ENCODE measurements around the gene FAM217B.

FAM217B gene

DNA sequence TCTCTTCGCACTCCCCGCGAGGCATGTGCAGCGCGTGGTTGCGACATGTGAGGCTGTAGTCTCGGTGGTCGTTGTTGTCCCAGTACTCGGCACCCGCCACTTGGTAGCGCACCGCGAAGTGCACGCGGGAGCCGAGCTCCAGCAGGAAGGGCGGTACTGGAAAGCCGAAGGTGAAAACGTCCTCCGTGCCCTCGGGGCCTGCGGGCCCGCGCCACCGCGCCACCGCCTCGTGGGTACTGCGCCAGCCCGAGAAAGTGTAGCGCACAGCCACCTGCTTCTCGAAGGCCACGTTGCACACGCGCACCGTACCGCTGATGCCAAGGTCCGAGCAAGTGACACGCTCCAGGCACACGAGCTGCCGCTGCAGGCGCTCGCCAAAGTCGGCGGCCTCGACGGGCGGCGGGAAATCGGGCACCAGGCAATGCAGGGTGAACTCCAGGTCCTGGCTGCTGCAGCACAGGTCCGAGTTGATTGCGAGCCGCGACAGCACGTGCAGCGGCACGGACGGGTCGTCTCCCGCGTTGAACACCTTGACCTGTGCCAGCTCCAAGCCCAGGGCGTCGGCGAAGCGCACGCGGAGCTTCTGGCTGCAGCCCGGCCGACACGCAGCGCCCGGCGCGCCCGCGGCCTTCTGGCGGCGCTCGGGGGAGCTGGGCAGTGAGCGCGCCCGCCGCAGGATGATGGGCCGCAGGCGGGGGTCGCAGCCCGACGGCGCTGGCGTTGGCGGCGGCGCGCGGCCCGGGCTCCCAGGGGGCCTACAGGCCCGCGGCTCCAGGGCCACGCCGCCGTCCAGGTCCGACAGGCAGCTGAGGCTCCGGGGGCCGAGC, 924 bp upstream of the FAM217B start:
- Histone ChIP-seq H3K27me3 (ENCODE audit: control insufficient read depth in 1 of 2, insufficient read depth in 2 of 2, low read length in 2 of 2) (no peaks in the 10 kb centered on the region), H3K9ac (ENCODE audit: low read length in 2 of 2) (peak overlapping the region; percentile 72 to 81), H3K27ac (ENCODE audit: low read length) (peak overlapping the region; percentile 96), H3K36me3 (ENCODE audit: control insufficient read depth in 2 of 2, insufficient read depth in 2 of 2, low read length in 2 of 2) (peaks cover 4 to 12% of the 10 kb centered on the region in 2 donors), H3K9me3 (ENCODE audit: control insufficient read depth in 2 of 2, low read length in 2 of 2) (no peaks in the 10 kb centered on the region), H3K4me1 (ENCODE audit: control insufficient read depth, insufficient read depth, low read length) (peaks cover 28% of the 10 kb centered on the region), H3K4me3 (ENCODE audit: low read length in 2 of 2) (peak overlapping the region; percentile 86 to 95)

DNA sequence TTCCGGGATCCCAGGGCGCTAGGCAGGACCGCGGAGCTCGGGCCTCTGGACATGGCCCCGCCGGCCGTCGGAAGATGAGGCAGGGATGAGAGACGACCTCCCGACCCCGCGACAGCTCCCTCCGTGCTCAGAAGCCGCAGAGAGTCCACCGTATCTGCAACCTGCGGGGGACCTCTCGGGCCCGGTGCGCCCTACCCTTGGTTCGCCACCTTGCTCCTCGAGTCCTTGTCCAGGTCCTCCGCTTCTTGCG, 385 bp upstream of the FAM217B start:
- Histone ChIP-seq H3K9me3 (ENCODE audit: control insufficient read depth in 2 of 2, low read length in 2 of 2) (no peaks in the 10 kb centered on the region), H3K4me3 (ENCODE audit: low read length in 2 of 2) (peak overlapping the region; percentile 86 to 95), H3K36me3 (ENCODE audit: control insufficient read depth in 2 of 2, insufficient read depth in 2 of 2, low read length in 2 of 2) (peaks cover 5 to 18% of the 10 kb centered on the region in 2 donors), H3K27ac (ENCODE audit: low read length) (peak overlapping the region; percentile 96), H3K4me1 (ENCODE audit: control insufficient read depth, insufficient read depth, low read length) (peaks cover 28% of the 10 kb centered on the region), H3K9ac (ENCODE audit: low read length in 2 of 2) (peak overlapping the region; percentile 72 to 81), H3K27me3 (ENCODE audit: control insufficient read depth in 1 of 2, insufficient read depth in 2 of 2, low read length in 2 of 2) (no peaks in the 10 kb centered on the region)

DNA sequence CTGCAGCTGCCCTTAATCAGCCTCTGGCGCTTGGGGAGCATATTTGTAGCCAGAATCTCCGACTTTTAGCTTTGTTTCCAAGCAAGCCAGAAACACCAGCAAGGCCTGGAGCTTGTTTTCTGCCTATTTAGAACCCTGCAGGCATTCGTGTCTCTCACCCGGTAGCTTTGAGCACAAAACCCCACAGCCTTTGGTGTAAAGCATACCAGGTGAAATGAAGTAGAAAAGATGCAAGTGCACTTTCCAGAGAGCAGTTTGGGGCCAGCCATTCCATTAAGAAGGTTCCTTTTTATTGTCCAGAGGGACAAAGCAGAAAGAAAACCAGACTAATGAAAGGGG, 736 bp downstream of the FAM217B start:
- Histone ChIP-seq H3K9me3 (ENCODE audit: control insufficient read depth in 2 of 2, low read length in 2 of 2) (no peaks in the 10 kb centered on the region), H3K27ac (ENCODE audit: low read length) (peak overlapping the region; percentile 96), H3K36me3 (ENCODE audit: control insufficient read depth in 2 of 2, insufficient read depth in 2 of 2, low read length in 2 of 2) (peaks cover 6 to 19% of the 10 kb centered on the region in 2 donors), H3K4me3 (ENCODE audit: low read length in 2 of 2) (peak overlapping the region; percentile 95 to 98), H3K27me3 (ENCODE audit: control insufficient read depth in 1 of 2, insufficient read depth in 2 of 2, low read length in 2 of 2) (no peaks in the 10 kb centered on the region), H3K9ac (ENCODE audit: low read length in 2 of 2) (peak overlapping the region; percentile 94 to 95), H3K4me1 (ENCODE audit: control insufficient read depth, insufficient read depth, low read length) (peaks cover 28% of the 10 kb centered on the region)

DNA sequence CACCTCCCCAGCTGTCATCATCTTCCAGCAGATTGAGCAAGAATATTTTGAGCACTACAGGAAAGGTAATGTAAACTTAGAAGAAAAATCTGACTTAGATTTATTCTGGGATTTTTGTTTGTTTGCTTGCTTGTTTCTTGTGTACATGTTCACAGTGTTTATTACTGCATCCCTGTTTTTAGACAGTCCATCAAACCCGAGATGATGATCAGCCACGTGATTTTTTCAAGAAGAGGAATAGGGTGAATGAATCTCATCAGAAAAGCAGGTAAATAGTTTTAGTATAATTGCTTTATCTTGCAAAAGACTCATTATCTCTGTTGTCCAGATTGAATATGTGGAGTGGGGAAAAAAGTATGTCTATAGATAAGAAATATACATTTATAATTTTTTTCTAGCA, 2.1 kb downstream of the FAM217B start:
- H3K27me3 ChIP-seq (ENCODE audit: control insufficient read depth in 1 of 2, insufficient read depth in 2 of 2, low read length in 2 of 2) = no peaks in the 10 kb centered on the region
- H3K9me3 ChIP-seq (ENCODE audit: control insufficient read depth in 2 of 2, low read length in 2 of 2) = no peaks in the 10 kb centered on the region
- no peak overlapping the region for H3K9ac ChIP-seq (ENCODE audit: low read length in 2 of 2)
- H3K36me3 ChIP-seq (ENCODE audit: control insufficient read depth in 2 of 2, insufficient read depth in 2 of 2, low read length in 2 of 2) = peaks cover 6 to 19% of the 10 kb centered on the region in 2 donors
- peaks cover 28% of the 10 kb centered on the region for H3K4me1 ChIP-seq (ENCODE audit: control insufficient read depth, insufficient read depth, low read length)
- no peak overlapping the region for H3K27ac ChIP-seq (ENCODE audit: low read length)
- H3K4me3 ChIP-seq (ENCODE audit: low read length in 2 of 2) = no peak overlapping the region

DNA sequence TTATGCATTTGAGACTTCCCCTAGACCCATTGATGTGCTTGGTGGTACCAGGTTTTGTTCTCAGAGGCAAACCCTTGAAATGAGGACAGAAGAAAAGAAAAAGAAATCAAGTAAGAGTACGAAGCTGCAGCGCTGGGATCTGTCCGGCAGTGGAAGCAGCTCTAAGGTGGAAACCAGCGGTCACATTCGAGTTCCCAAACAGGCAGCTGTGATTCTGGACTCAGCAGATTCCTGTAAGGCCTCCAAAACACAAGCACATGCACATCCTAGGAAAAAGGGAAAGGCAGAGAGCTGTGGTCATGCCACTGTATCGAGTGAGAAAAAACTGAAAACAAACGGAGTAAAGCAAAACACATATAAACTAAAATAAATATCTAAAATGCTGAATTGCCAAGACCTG, 4.5 kb downstream of the FAM217B start:
- Histone ChIP-seq H3K4me3 (ENCODE audit: low read length in 2 of 2) (no peak overlapping the region), H3K27me3 (ENCODE audit: control insufficient read depth in 1 of 2, insufficient read depth in 2 of 2, low read length in 2 of 2) (no peaks in the 10 kb centered on the region), H3K9ac (ENCODE audit: low read length in 2 of 2) (no peak overlapping the region), H3K9me3 (ENCODE audit: control insufficient read depth in 2 of 2, low read length in 2 of 2) (no peaks in the 10 kb centered on the region), H3K27ac (ENCODE audit: low read length) (no peak overlapping the region), H3K36me3 (ENCODE audit: control insufficient read depth in 2 of 2, insufficient read depth in 2 of 2, low read length in 2 of 2) (peaks cover 6 to 19% of the 10 kb centered on the region in 2 donors), H3K4me1 (ENCODE audit: control insufficient read depth, insufficient read depth, low read length) (peaks cover 10% of the 10 kb centered on the region)

DNA sequence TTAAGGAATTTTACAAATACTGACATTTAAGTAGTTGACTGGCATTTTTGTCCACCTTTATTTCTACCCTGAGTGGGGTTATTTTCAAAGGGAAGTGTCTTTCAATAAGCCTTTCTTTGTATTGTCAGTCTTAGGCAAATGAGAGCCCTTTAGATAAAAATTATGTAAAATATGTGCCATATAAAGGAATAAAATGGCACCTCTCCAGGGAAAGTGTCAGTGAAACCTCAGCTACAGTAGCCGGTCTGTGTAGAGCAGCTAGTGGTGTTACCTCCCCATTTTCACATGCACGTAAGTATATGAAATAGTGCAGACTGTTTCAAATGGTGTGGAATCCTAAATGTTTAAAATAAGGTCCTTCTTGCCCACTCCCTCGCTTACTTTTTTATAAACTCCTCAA, 5.0 kb downstream of the FAM217B start:
- no peak overlapping the region for H3K27ac ChIP-seq (ENCODE audit: low read length)
- peaks cover 10% of the 10 kb centered on the region for H3K4me1 ChIP-seq (ENCODE audit: control insufficient read depth, insufficient read depth, low read length)
- H3K9ac ChIP-seq (ENCODE audit: low read length in 2 of 2) = no peak overlapping the region
- no peaks in the 10 kb centered on the region for H3K9me3 ChIP-seq (ENCODE audit: control insufficient read depth in 2 of 2, low read length in 2 of 2)
- peaks cover 6 to 19% of the 10 kb centered on the region in 2 donors for H3K36me3 ChIP-seq (ENCODE audit: control insufficient read depth in 2 of 2, insufficient read depth in 2 of 2, low read length in 2 of 2)
- H3K4me3 ChIP-seq (ENCODE audit: low read length in 2 of 2) = no peak overlapping the region
- no peaks in the 10 kb centered on the region for H3K27me3 ChIP-seq (ENCODE audit: control insufficient read depth in 1 of 2, insufficient read depth in 2 of 2, low read length in 2 of 2)

DNA sequence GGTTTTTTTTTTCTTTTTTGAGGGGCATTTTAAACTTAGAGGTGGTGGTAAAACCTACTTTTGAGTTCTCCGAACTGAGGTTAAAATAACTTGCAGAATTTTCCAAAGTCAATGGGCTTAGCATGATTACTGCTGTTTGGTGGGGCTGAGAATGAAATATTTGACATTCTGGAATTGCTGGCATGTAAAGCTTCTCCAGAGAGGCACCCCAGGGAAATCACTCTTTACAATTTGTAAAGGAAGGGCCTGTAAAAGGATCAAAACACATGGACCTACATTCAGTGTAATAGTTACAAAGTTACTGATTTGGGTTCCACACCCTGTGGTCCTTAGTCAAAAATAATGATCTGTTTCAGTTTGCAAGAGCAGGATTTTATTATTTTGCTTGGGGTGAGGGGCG, 5.5 kb downstream of the FAM217B start:
- H3K4me1 ChIP-seq (ENCODE audit: control insufficient read depth, insufficient read depth, low read length) = peaks cover 10% of the 10 kb centered on the region
- no peak overlapping the region for H3K27ac ChIP-seq (ENCODE audit: low read length)
- no peaks in the 10 kb centered on the region for H3K9me3 ChIP-seq (ENCODE audit: control insufficient read depth in 2 of 2, low read length in 2 of 2)
- no peak overlapping the region for H3K4me3 ChIP-seq (ENCODE audit: low read length in 2 of 2)
- no peak overlapping the region for H3K9ac ChIP-seq (ENCODE audit: low read length in 2 of 2)
- peaks cover 6 to 19% of the 10 kb centered on the region in 2 donors for H3K36me3 ChIP-seq (ENCODE audit: control insufficient read depth in 2 of 2, insufficient read depth in 2 of 2, low read length in 2 of 2)
- H3K27me3 ChIP-seq (ENCODE audit: control insufficient read depth in 1 of 2, insufficient read depth in 2 of 2, low read length in 2 of 2) = no peaks in the 10 kb centered on the region

DNA sequence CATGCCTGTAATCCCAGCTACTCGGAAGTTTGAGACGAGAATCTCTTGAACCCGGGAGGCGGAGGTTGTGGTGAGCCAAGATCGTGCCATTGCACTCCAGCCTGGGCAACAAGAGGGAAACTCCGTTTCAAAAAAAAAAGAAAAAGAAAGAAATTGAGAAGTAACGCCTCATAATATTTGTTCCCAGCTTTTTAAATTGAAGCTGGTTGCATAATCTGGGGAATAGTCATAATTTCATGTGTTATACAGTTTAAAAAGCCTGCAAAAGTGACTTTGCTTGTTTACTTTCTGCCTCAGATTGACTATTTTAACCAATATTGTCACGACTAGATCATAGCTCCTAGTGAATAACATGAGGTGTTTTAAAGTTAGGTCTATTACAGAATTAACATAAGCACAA, 7.2 kb downstream of the FAM217B start:
- Histone ChIP-seq H3K36me3 (ENCODE audit: control insufficient read depth in 2 of 2, insufficient read depth in 2 of 2, low read length in 2 of 2) (peaks cover 9 to 19% of the 10 kb centered on the region in 2 donors), H3K27ac (ENCODE audit: low read length) (no peak overlapping the region), H3K9me3 (ENCODE audit: control insufficient read depth in 2 of 2, low read length in 2 of 2) (no peaks in the 10 kb centered on the region), H3K27me3 (ENCODE audit: control insufficient read depth in 1 of 2, insufficient read depth in 2 of 2, low read length in 2 of 2) (no peaks in the 10 kb centered on the region), H3K4me3 (ENCODE audit: low read length in 2 of 2) (no peak overlapping the region), H3K9ac (ENCODE audit: low read length in 2 of 2) (no peak overlapping the region), H3K4me1 (ENCODE audit: control insufficient read depth, insufficient read depth, low read length) (no peaks in the 10 kb centered on the region)

DNA sequence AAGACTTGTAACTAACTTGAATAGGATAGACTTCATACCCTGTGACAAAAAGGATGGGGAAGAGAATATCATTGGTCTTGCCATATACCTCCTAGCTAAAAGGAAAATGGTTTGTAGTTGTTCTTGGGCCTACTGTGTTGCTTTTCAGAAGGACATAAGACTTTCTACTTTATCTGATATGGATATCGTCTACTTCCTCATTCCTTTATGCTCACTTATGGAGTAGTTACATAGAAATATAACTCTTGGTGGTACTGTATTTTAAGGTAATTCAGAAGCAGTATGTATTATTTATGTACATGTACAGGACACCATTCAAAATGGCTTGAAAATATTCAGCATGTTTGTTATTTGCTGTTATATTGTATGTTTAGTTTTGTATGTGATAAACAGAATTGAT, 8.0 kb downstream of the FAM217B start:
- Histone ChIP-seq H3K9me3 (ENCODE audit: control insufficient read depth in 2 of 2, low read length in 2 of 2) (no peaks in the 10 kb centered on the region), H3K27ac (ENCODE audit: low read length) (no peak overlapping the region), H3K4me1 (ENCODE audit: control insufficient read depth, insufficient read depth, low read length) (no peaks in the 10 kb centered on the region), H3K9ac (ENCODE audit: low read length in 2 of 2) (no peak overlapping the region), H3K36me3 (ENCODE audit: control insufficient read depth in 2 of 2, insufficient read depth in 2 of 2, low read length in 2 of 2) (peaks cover 9 to 12% of the 10 kb centered on the region in 2 donors), H3K27me3 (ENCODE audit: control insufficient read depth in 1 of 2, insufficient read depth in 2 of 2, low read length in 2 of 2) (no peaks in the 10 kb centered on the region), H3K4me3 (ENCODE audit: low read length in 2 of 2) (no peak overlapping the region)

DNA sequence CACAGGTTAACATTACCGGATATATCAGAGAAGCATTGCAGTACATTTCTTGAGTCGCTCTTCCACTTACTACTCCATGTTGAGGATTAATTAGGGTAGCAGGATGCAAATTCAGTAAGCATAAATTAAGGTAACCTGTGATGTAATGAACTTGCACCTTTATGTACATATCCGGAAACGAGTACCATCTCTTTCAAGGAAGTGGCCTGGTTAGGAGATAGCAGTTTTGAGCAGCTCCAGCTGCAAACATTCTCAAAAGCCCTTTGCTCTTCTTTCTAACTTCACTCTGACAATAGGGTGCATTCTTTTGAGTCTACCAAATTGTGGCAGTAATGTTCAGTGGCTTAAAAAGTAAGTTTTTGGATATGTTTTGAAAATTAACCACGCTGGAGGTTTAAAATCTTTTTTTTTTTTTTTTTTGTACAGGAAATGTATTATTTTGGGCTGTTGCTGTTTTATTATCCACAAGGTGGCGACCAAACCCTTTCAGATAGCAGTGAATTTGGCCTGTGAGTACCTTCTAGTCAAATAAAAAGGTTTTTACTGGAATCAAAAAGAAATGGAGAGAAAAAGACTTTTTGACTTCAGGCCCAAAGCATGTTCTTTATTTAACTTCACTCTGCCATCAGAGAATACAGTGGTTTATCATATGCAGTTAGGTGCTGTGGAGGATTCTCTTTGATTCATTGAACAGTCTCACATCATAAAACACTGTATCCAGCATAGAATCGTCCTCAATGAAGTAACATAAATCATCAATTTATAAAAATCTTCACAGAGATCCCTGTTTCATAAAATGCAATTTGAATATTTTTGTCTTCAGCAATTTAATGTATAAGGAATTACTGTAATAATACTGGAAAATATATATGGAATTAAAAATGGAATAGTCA, 8.9 kb downstream of the FAM217B start:
- Histone ChIP-seq H3K27ac (ENCODE audit: low read length) (no peak overlapping the region), H3K4me1 (ENCODE audit: control insufficient read depth, insufficient read depth, low read length) (no peaks in the 10 kb centered on the region), H3K36me3 (ENCODE audit: control insufficient read depth in 2 of 2, insufficient read depth in 2 of 2, low read length in 2 of 2) (peaks cover 6 to 8% of the 10 kb centered on the region in 2 donors), H3K9me3 (ENCODE audit: control insufficient read depth in 2 of 2, low read length in 2 of 2) (no peaks in the 10 kb centered on the region), H3K9ac (ENCODE audit: low read length in 2 of 2) (no peak overlapping the region), H3K27me3 (ENCODE audit: control insufficient read depth in 1 of 2, insufficient read depth in 2 of 2, low read length in 2 of 2) (no peaks in the 10 kb centered on the region), H3K4me3 (ENCODE audit: low read length in 2 of 2) (no peak overlapping the region)

DNA sequence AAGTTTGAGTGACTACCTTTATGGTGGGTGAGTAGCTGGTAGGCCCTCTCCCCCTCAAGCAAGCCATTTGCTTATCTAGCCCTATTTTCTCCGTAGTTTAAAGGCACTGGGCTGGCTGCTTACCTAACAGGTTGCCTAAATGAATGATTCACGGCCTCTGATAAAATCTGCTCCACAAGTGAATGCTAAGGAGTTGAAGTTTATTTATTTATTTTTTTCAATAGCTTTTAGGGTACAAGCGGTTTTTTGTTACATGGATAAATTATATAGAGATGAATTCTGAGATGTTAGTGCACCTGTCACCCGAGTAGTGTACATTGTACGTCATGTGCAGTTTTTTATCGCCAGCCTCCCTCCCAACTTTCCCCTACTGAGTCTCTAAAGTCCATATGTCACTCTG, 9.7 kb downstream of the FAM217B start:
- no peak overlapping the region for H3K4me3 ChIP-seq (ENCODE audit: low read length in 2 of 2)
- no peaks in the 10 kb centered on the region for H3K4me1 ChIP-seq (ENCODE audit: control insufficient read depth, insufficient read depth, low read length)
- no peak overlapping the region for H3K9ac ChIP-seq (ENCODE audit: low read length in 2 of 2)
- H3K9me3 ChIP-seq (ENCODE audit: control insufficient read depth in 2 of 2, low read length in 2 of 2) = no peaks in the 10 kb centered on the region
- H3K27ac ChIP-seq (ENCODE audit: low read length) = no peak overlapping the region
- no peaks in the 10 kb centered on the region for H3K27me3 ChIP-seq (ENCODE audit: control insufficient read depth in 1 of 2, insufficient read depth in 2 of 2, low read length in 2 of 2)
- H3K36me3 ChIP-seq (ENCODE audit: control insufficient read depth in 2 of 2, insufficient read depth in 2 of 2, low read length in 2 of 2) = peaks cover 0 to 4% of the 10 kb centered on the region in 2 donors
